ENCODE data around the gene PCBD1.
A peak's percentile ranks its signal among the peaks of the same experiment; 100 is the strongest.

The PCBD1 gene

GRCh38 chr10:70837660-70838059 is 50.7 kb downstream of the PCBD1 start:
- TF ChIP-seq CTCF (IDR thresholded peaks at IDR 0.05; ENCODE audit: poor library complexity, severe bottlenecking), result no peak
- Histone ChIP-seq H3K27ac (ENCODE audit: poor library complexity, severe bottlenecking) (no peak overlapping the region), H3K9me3 (ENCODE audit: severe bottlenecking) (no peaks in the 10 kb centered on the region), H3K36me3 (ENCODE audit: low read depth) (peaks cover 42% of the 10 kb centered on the region), H3K4me1 (ENCODE audit: insufficient read depth, poor library complexity, severe bottlenecking) (peaks cover 12% of the 10 kb centered on the region), H3K27me3 (ENCODE audit: insufficient read depth, poor library complexity, severe bottlenecking) (no peaks in the 10 kb centered on the region), H3K4me3 (ENCODE audit: severe bottlenecking) (no peak overlapping the region)
- ATAC-seq (ENCODE audit: low read depth), result no peak
- DNase-seq (ENCODE audit: low spot score), result no peak

GRCh38 chr10:70836319-70836718 is 52.0 kb downstream of the PCBD1 start:
- ATAC-seq (ENCODE audit: low read depth) (no peak), DNase-seq (ENCODE audit: low spot score) (no peak)
- Histone ChIP-seq H3K4me1 (ENCODE audit: insufficient read depth, poor library complexity, severe bottlenecking) (peaks cover 20% of the 10 kb centered on the region), H3K36me3 (ENCODE audit: low read depth) (peaks cover 44% of the 10 kb centered on the region), H3K4me3 (ENCODE audit: severe bottlenecking) (no peak overlapping the region), H3K9me3 (ENCODE audit: severe bottlenecking) (no peaks in the 10 kb centered on the region), H3K27me3 (ENCODE audit: insufficient read depth, poor library complexity, severe bottlenecking) (no peaks in the 10 kb centered on the region), H3K27ac (ENCODE audit: poor library complexity, severe bottlenecking) (no peak overlapping the region)
- TF ChIP-seq CTCF (IDR thresholded peaks at IDR 0.05; ENCODE audit: poor library complexity, severe bottlenecking), result no peak

GRCh38 chr10:70834441-70835151 is 53.8 kb downstream of the PCBD1 start:
- H3K27me3 ChIP-seq (ENCODE audit: insufficient read depth, poor library complexity, severe bottlenecking), result no peaks in the 10 kb centered on the region
- H3K4me1 ChIP-seq (ENCODE audit: insufficient read depth, poor library complexity, severe bottlenecking), result peaks cover 34% of the 10 kb centered on the region
- ATAC-seq (ENCODE audit: low read depth) (no peak), DNase-seq (ENCODE audit: low spot score) (no peak)
- no peaks in the 10 kb centered on the region for H3K9me3 ChIP-seq (ENCODE audit: severe bottlenecking)
- peaks cover 52% of the 10 kb centered on the region for H3K36me3 ChIP-seq (ENCODE audit: low read depth)
- no peak overlapping the region for H3K27ac ChIP-seq (ENCODE audit: poor library complexity, severe bottlenecking)
- TF ChIP-seq CTCF (IDR thresholded peaks at IDR 0.05; ENCODE audit: poor library complexity, severe bottlenecking), result no peak
- no peak overlapping the region for H3K4me3 ChIP-seq (ENCODE audit: severe bottlenecking)

GRCh38 chr10:70834021-70834420 is 54.3 kb downstream of the PCBD1 start:
- no peak for TF ChIP-seq CTCF (IDR thresholded peaks at IDR 0.05; ENCODE audit: poor library complexity, severe bottlenecking)
- Histone ChIP-seq H3K4me3 (ENCODE audit: severe bottlenecking) (no peak overlapping the region), H3K4me1 (ENCODE audit: insufficient read depth, poor library complexity, severe bottlenecking) (peaks cover 38% of the 10 kb centered on the region), H3K9me3 (ENCODE audit: severe bottlenecking) (no peaks in the 10 kb centered on the region), H3K36me3 (ENCODE audit: low read depth) (peaks cover 46% of the 10 kb centered on the region), H3K27ac (ENCODE audit: poor library complexity, severe bottlenecking) (peak overlapping the region; percentile 68), H3K27me3 (ENCODE audit: insufficient read depth, poor library complexity, severe bottlenecking) (no peaks in the 10 kb centered on the region)
- DNase-seq (ENCODE audit: low spot score) (no peak), ATAC-seq (ENCODE audit: low read depth) (no peak)

- ATAC-seq (ENCODE audit: low read depth), result no peak
- Histone ChIP-seq H3K27me3 (ENCODE audit: insufficient read depth, poor library complexity, severe bottlenecking) (no peaks in the 10 kb centered on the region), H3K9me3 (ENCODE audit: severe bottlenecking) (no peaks in the 10 kb centered on the region), H3K4me3 (ENCODE audit: severe bottlenecking) (no peak overlapping the region), H3K4me1 (ENCODE audit: insufficient read depth, poor library complexity, severe bottlenecking) (peaks cover 38% of the 10 kb centered on the region), H3K27ac (ENCODE audit: poor library complexity, severe bottlenecking) (peak overlapping the region; percentile 68), H3K36me3 (ENCODE audit: low read depth) (peaks cover 42% of the 10 kb centered on the region)
- no peak for TF ChIP-seq CTCF (IDR thresholded peaks at IDR 0.05; ENCODE audit: poor library complexity, severe bottlenecking)
- DNase-seq (ENCODE audit: low spot score), result no peak
Observed at GRCh38 chr10:70833601-70834000, 54.8 kb downstream of the PCBD1 start.

Data from RWPE2 (cell line).